T-cell (primary cell): ENCODE measurements around the gene PDXP. TPM values are rescaled to one million over a fixed set of nuclear protein-coding genes. Genes with fewer than 3 reads are reported as not detected.

Experiments used
- ATAC-seq, 4 experiments: fragments of 200-7000 bp in 3 of 4; fragments of 150-1000 bp in 1 of 4; cut with Tn5 transposase; replicated peaks in 1 of 4; 1 replicate in 3 of 4; 2 replicates in 1 of 4; pipeline ENCODE4 v1.10.0; 2021; ENCODE audit warnings: moderate library complexity in 3 of 4, mild to moderate bottlenecking in 2 of 4, moderate number of reproducible peaks in 1 of 4
- CTCF ChIA-PET, 2 donors: fragments of 300-600 bp; sonication (Branson Sonifier 250); formaldehyde crosslinking; loops; one replicate each; lab custom pipeline; 2022; ENCODE audit warnings: antibody characterized with exemption in 2 of 2; lab: Charles Lee
- POLR2A ChIA-PET, 2 donors: fragments of 300-600 bp; sonication (Branson Sonifier 250); formaldehyde crosslinking; loops; one replicate each; lab custom pipeline; 2022; ENCODE audit warnings: antibody characterized with exemption in 2 of 2; lab: Charles Lee
- DNase-seq, 35 experiments: peaks; one replicate each; pipeline versions ENCODE4 v3.0.0 to v3.0.0-alpha.2; 2013 to 2023
- H3K27ac ChIP-seq: one replicate; pipeline ENCODE4 v1.5.1; 2013; ENCODE audit warnings: low read length
- H3K27me3 ChIP-seq, 2 experiments: replicated peaks in 1 of 2; 1 replicate in 1 of 2; 2 replicates in 1 of 2; pipeline versions ENCODE4 v1.6.1 to v1.7.0; 2013; ENCODE audit warnings: low read length in 1 of 2, mixed read lengths in 1 of 2; ENCODE audit not compliant: control insufficient read depth in 2 of 2, insufficient read depth in 2 of 2; ENCODE audit errors: extremely low read depth in 1 of 2
- H3K36me3 ChIP-seq, 2 donors: 1 replicate in 1 of 2; 2 replicates in 1 of 2; pipeline versions ENCODE4 v1.6.1 to v1.7.0; 2013; ENCODE audit warnings: low read length in 1 of 2; ENCODE audit not compliant: control insufficient read depth in 2 of 2, insufficient read depth in 1 of 2; ENCODE audit errors: extremely low read depth in 1 of 2
- H3K4me1 ChIP-seq, 2 experiments: 1 replicate in 1 of 2; 2 replicates in 1 of 2; pipeline versions ENCODE4 v1.6.1 to v1.7.0; 2013; ENCODE audit warnings: low read length in 2 of 2, mixed read lengths in 1 of 2; ENCODE audit not compliant: insufficient read depth in 2 of 2, control insufficient read depth in 1 of 2; ENCODE audit errors: extremely low read depth in 1 of 2
- H3K4me3 ChIP-seq, 2 donors: 1 replicate in 1 of 2; 2 replicates in 1 of 2; pipeline versions ENCODE4 v1.5.1 to v1.7.0; 2013; ENCODE audit warnings: mild to moderate bottlenecking in 2 of 2, low read length in 1 of 2, moderate library complexity in 1 of 2; ENCODE audit not compliant: control insufficient read depth in 1 of 2; ENCODE audit errors: extremely low read depth in 1 of 2
- H3K9me3 ChIP-seq: 2 replicates; pipeline ENCODE4 v1.7.0; 2013
- H3K27ac Mint-ChIP-seq, 2 donors: one replicate each; pipeline ENCODE4 v1.8.0; 2020 to 2021; ENCODE audit warnings: mild to moderate bottlenecking in 2 of 2, mixed read lengths in 2 of 2
- H3K27me3 Mint-ChIP-seq, 2 donors: one replicate each; pipeline ENCODE4 v1.8.0; 2021 to 2022; ENCODE audit warnings: mixed read lengths in 2 of 2
- H3K36me3 Mint-ChIP-seq: one replicate; pipeline ENCODE4 v1.8.0; 2021; ENCODE audit warnings: mixed read lengths
- H3K4me1 Mint-ChIP-seq, 3 donors: one replicate each; pipeline ENCODE4 v1.8.0; 2020 to 2022; ENCODE audit warnings: mixed read lengths in 3 of 3, mild to moderate bottlenecking in 1 of 3
- H3K4me3 Mint-ChIP-seq, 3 donors: one replicate each; pipeline ENCODE4 v1.8.0; 2020 to 2022; ENCODE audit warnings: mild to moderate bottlenecking in 3 of 3, mixed read lengths in 3 of 3, moderate library complexity in 3 of 3
- H3K9me3 Mint-ChIP-seq, 3 donors: one replicate each; pipeline ENCODE4 v1.8.0; 2020 to 2022; ENCODE audit warnings: mixed read lengths in 3 of 3
- WGBS: methylation state at CpG from one replicate; pipeline ENCODE4 v1.1.5; 2013; ENCODE audit warnings: missing lambda C conversion rate; ENCODE audit not compliant: insufficient coverage; 5-methylcytosine and 5-hydroxymethylcytosine counted together
- total RNA-seq, 35 experiments: library from RNA in 6 of 35; stranded (reverse) in 6 of 35; fragments of 120-200 nt in 1 of 35; gene quantifications; one replicate each; pipeline versions ENCODE4 v1.2.1 to v1.2.4 and lab custom pipeline; 2013 to 2026

The PDXP gene
- total RNA-seq, 5 donors from 2014 or later (not counting 1 experiment from before 2014, with no cell fraction given): 3.1 to 11.3 (median 10.7) TPM

GRCh38 chr22:37635157-37635556, 23.4 kb upstream of the PDXP start:
- no peaks in the 10 kb centered on the region for H3K9me3 ChIP-seq
- peak overlapping the region in 1 of 3 donors; percentile 73 for H3K4me3 Mint-ChIP-seq
- no peaks in the 10 kb centered on the region for H3K27me3 Mint-ChIP-seq
- no peak overlapping the region for H3K4me3 ChIP-seq
- H3K27ac ChIP-seq: peak overlapping the region; percentile 88
- DNase-seq: no peak
- no peaks in the 10 kb centered on the region for H3K27me3 ChIP-seq
- no peaks in the 10 kb centered on the region for H3K36me3 Mint-ChIP-seq
- H3K36me3 ChIP-seq: peaks cover 3 to 17% of the 10 kb centered on the region in 2 donors
- no peaks in the 10 kb centered on the region for H3K9me3 Mint-ChIP-seq
- ATAC-seq: no peak
- WGBS: 96% methylated on average over 7 of the region's 7 CpGs
- H3K4me1 ChIP-seq: peaks cover 52 to 91% of the 10 kb centered on the region in 2 experiments
- H3K27ac Mint-ChIP-seq: peak overlapping the region; percentile 93 to 95
- peaks cover 62 to 75% (median 64%) of the 10 kb centered on the region in 3 donors for H3K4me1 Mint-ChIP-seq
- CTCF ChIA-PET: interaction anchor here in 1 of 2 donors (2.0 kb wide), 1 partner anchor 8 kb away, joined by 10 read pairs; no protein-coding TSS in a partner anchor
- POLR2A ChIA-PET: no interaction called here

DNA sequence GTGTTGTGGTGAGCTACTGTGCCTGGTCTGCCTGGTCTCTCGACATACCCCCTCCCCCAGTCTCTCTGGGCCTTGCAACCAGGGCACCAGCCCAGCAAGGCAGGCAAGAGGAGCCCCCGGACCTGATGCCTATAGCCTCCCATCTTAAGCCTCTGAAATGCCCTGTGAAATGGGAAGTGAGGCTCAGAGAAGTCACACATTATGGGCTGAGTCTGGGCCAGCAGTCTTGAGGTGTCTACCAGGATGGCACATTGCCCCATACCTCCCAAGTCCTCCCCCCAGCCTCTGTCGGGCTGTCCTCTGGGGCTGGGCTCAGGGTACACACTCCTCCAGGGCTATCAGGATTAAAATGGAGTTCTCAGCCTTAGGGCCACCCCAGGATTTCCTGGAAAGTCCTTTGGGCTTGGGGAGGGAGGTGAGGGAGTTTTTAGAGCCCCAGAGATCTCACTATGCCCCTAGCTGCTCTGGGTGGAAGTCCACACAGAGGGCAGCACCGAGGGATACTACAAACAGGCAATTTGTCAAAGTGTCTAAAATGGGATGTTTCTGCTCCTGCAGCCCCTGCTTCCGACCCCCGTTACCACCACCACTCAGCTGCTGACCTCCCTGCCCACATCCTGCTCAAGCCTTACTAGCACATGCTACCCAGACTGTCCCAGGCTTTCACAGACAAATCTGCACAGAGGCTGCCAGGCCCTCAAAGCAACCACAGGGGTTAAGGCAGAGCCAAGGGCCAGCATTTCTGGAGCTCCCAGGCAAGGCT, 22.2 kb upstream of the PDXP start:
- CTCF ChIA-PET: interaction anchor here in 1 of 2 donors (0.6 to 1.9 kb wide), 4 partner anchors 22 to 1261 kb away, joined by 3 to 11 read pairs (median 7); partner anchors contain the start of genes GGA1 and PDXP

DNA sequence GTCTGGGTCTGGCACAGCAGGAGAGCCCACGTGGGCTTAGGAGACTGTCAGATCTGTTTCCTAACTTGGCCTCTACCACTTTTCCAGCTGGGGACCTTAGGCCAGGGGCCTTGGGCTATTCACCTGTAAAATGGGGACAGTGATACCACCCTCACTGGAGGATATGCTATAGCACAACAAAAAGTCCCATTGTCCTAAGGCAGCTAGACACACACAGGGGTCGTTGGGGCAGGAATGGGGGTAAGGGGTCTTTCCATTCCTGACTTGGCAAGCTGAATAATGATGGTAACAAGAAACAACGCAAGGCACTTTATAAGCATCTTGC, 21.6 kb upstream of the PDXP start:
- H3K4me1 Mint-ChIP-seq: peaks cover 62 to 81% (median 71%) of the 10 kb centered on the region in 3 donors
- no peak for ATAC-seq
- H3K27ac Mint-ChIP-seq: peak overlapping the region; percentile 93 to 95
- H3K27me3 Mint-ChIP-seq: no peaks in the 10 kb centered on the region
- Histone ChIP-seq H3K9me3 (no peaks in the 10 kb centered on the region), H3K27ac (peak overlapping the region; percentile 77), H3K27me3 (no peaks in the 10 kb centered on the region), H3K4me3 (peak overlapping the region; percentile 1 to 19), H3K36me3 (peaks cover 3 to 18% of the 10 kb centered on the region in 2 donors), H3K4me1 (peaks cover 56 to 90% of the 10 kb centered on the region in 2 experiments)
- DNase-seq: no peak
- ChIA-PET CTCF (interaction anchor here in 1 of 2 donors (1.0 to 1.9 kb wide), 3 partner anchors 21 to 29 kb away, joined by 3 to 11 read pairs (median 10); partner anchors contain the start of genes GGA1 and PDXP), POLR2A (no interaction called here)
- H3K4me3 Mint-ChIP-seq: peak overlapping the region in 1 of 3 donors; percentile 94
- H3K9me3 Mint-ChIP-seq: no peaks in the 10 kb centered on the region
- 20% methylated on average over 1 of the region's 3 CpGs for WGBS
- no peaks in the 10 kb centered on the region for H3K36me3 Mint-ChIP-seq

More for the DNA sequence above, 22.2 kb upstream of the PDXP start:
- no peaks in the 10 kb centered on the region for H3K27me3 Mint-ChIP-seq
- POLR2A ChIA-PET: no interaction called here
- H3K27ac Mint-ChIP-seq: peak overlapping the region; percentile 93 to 95
- WGBS: 6% methylated on average over 2 of the region's 6 CpGs
- peaks cover 62 to 81% (median 67%) of the 10 kb centered on the region in 3 donors for H3K4me1 Mint-ChIP-seq
- no peaks in the 10 kb centered on the region for H3K27me3 ChIP-seq
- ATAC-seq (no peak), DNase-seq (peak in 1 of 35 experiments; percentile 26)
- peak overlapping the region; percentile 1 to 19 for H3K4me3 ChIP-seq
- peaks cover 3 to 14% of the 10 kb centered on the region in 2 donors for H3K36me3 ChIP-seq
- H3K9me3 Mint-ChIP-seq: no peaks in the 10 kb centered on the region
- H3K27ac ChIP-seq: peak overlapping the region; percentile 77
- no peaks in the 10 kb centered on the region for H3K36me3 Mint-ChIP-seq
- peaks cover 54 to 90% of the 10 kb centered on the region in 2 experiments for H3K4me1 ChIP-seq
- H3K9me3 ChIP-seq: no peaks in the 10 kb centered on the region
- H3K4me3 Mint-ChIP-seq: peak overlapping the region in 1 of 3 donors; percentile 94

- Histone ChIP-seq H3K27ac (peak overlapping the region; percentile 77), H3K9me3 (no peaks in the 10 kb centered on the region), H3K36me3 (peaks cover 4 to 28% of the 10 kb centered on the region in 2 donors), H3K27me3 (no peaks in the 10 kb centered on the region), H3K4me1 (peaks cover 47 to 90% of the 10 kb centered on the region in 2 experiments), H3K4me3 (peak overlapping the region; percentile 89 to 94)
- peak in 2 of 35 experiments; percentile 38 to 64 for DNase-seq
- no peaks in the 10 kb centered on the region for H3K9me3 Mint-ChIP-seq
- peak; percentile 39 to 53 (median 45) for ATAC-seq
- WGBS: 15% methylated on average over 8 of the region's 11 CpGs
- peaks cover 67 to 84% (median 76%) of the 10 kb centered on the region in 3 donors for H3K4me1 Mint-ChIP-seq
- CTCF ChIA-PET: interaction anchor here (0.6 to 1.9 kb wide), 4 partner anchors 10 to 48 kb away, joined by 3 to 11 read pairs (median 6); partner anchors contain the start of genes NOL12 (in 1 of the 2) and PDXP (in 1 of the 2)
- no peaks in the 10 kb centered on the region for H3K27me3 Mint-ChIP-seq
- H3K36me3 Mint-ChIP-seq: peaks cover 5% of the 10 kb centered on the region
- peak overlapping the region; percentile 94 for H3K4me3 Mint-ChIP-seq
- POLR2A ChIA-PET: no interaction called here
- peak overlapping the region; percentile 93 to 95 for H3K27ac Mint-ChIP-seq
Observed at GRCh38 chr22:37638391-37639069, 20.0 kb upstream of the PDXP start.

- no peaks in the 10 kb centered on the region for H3K27me3 ChIP-seq
- peak within 1 kb of the TSS; percentile 94 for H3K4me3 Mint-ChIP-seq
- peaks cover 64 to 83% (median 74%) of the 10 kb centered on the region in 3 donors for H3K4me1 Mint-ChIP-seq
- H3K36me3 ChIP-seq: peaks cover 7 to 33% of the 10 kb centered on the region in 2 donors
- POLR2A ChIA-PET: no interaction called here
- H3K27ac Mint-ChIP-seq: peak within 1 kb of the TSS; percentile 95 to 96
- peaks cover 41 to 87% of the 10 kb centered on the region in 2 experiments for H3K4me1 ChIP-seq
- H3K27me3 Mint-ChIP-seq: no peaks in the 10 kb centered on the region
- H3K36me3 Mint-ChIP-seq: peaks cover 8% of the 10 kb centered on the region
- H3K4me3 ChIP-seq: peak within 1 kb of the TSS; percentile 89 to 94
- CTCF ChIA-PET: interaction anchor here in 1 of 2 donors (0.7 to 1.2 kb wide), 2 partner anchors 12 to 47 kb away, joined by 3 read pairs; partner anchors contain the start of gene NOL12
- H3K27ac ChIP-seq: peak within 1 kb of the TSS; percentile 77
- DNase-seq: peak in 14 of 35 experiments; percentile 27 to 67 (median 39)
- peak; percentile 47 to 63 (median 58) for ATAC-seq
- H3K9me3 Mint-ChIP-seq: no peaks in the 10 kb centered on the region
- no peaks in the 10 kb centered on the region for H3K9me3 ChIP-seq
- WGBS: 2% methylated on average over 46 of the region's 57 CpGs
Observed at GRCh38 chr22:37639070-37639760, 19.3 kb upstream of the PDXP start, which contains the start of gene SH3BP1. Gene SH3BP1 (plus strand): TSS chr22:37639669. CDS start chr22:37639788, 119 bp downstream.
